Measurements from ENCODE around the gene NCKAP5. TPM values are rescaled to one million over a fixed set of nuclear protein-coding genes. Genes with fewer than 3 reads are reported as not detected.

Gene NCKAP5
- total RNA-seq, 1 donor from 2014 or later, result 0.59 TPM

GRCh38 chr2:133012847-133013734 is 555.2 kb downstream of the NCKAP5 start:
- DNase-seq (ENCODE audit: low read depth, low spot score), result no peak

GRCh38 chr2:133004623-133005022 is 563.6 kb downstream of the NCKAP5 start:
- no peak for DNase-seq (ENCODE audit: low read depth, low spot score)

GRCh38 chr2:132999421-132999820 is 568.8 kb downstream of the NCKAP5 start:
- no peak for DNase-seq (ENCODE audit: low read depth, low spot score)

- DNase-seq (ENCODE audit: low read depth, low spot score), result no peak
Measured at GRCh38 chr2:132998221-132998620, 570.0 kb downstream of the NCKAP5 start.

GRCh38 chr2:132991471-132992045 is 576.7 kb downstream of the NCKAP5 start:
- DNase-seq (ENCODE audit: low read depth, low spot score), result no peak

- DNase-seq (ENCODE audit: low read depth, low spot score), result no peak
Measured at GRCh38 chr2:132984731-132985130, 583.5 kb downstream of the NCKAP5 start.

GRCh38 chr2:132980304-132980703 is 588.0 kb downstream of the NCKAP5 start:
- no peak for DNase-seq (ENCODE audit: low read depth, low spot score)

- DNase-seq (ENCODE audit: low read depth, low spot score), result no peak
Measured at GRCh38 chr2:132979339-132980093, 588.7 kb downstream of the NCKAP5 start.

GRCh38 chr2:132978840-132979239 is 589.4 kb downstream of the NCKAP5 start:
- no peak for DNase-seq (ENCODE audit: low read depth, low spot score)

GRCh38 chr2:132977812-132978529 is 590.3 kb downstream of the NCKAP5 start:
- no peak for DNase-seq (ENCODE audit: low read depth, low spot score)

- no peak for DNase-seq (ENCODE audit: low read depth, low spot score)
Measured at GRCh38 chr2:132975193-132976105, 592.8 kb downstream of the NCKAP5 start.

- no peak for DNase-seq (ENCODE audit: low read depth, low spot score)
Measured at GRCh38 chr2:132974467-132975095, 593.7 kb downstream of the NCKAP5 start.

- no peak for DNase-seq (ENCODE audit: low read depth, low spot score)
Measured at GRCh38 chr2:132971310-132972061, 596.8 kb downstream of the NCKAP5 start.

GRCh38 chr2:132969371-132969985 is 598.8 kb downstream of the NCKAP5 start:
- no peak for DNase-seq (ENCODE audit: low read depth, low spot score)

GRCh38 chr2:132965460-132965859 is 602.8 kb downstream of the NCKAP5 start:
- DNase-seq (ENCODE audit: low read depth, low spot score), result no peak

GRCh38 chr2:132963161-132963560 is 605.1 kb downstream of the NCKAP5 start:
- DNase-seq (ENCODE audit: low read depth, low spot score), result no peak

- DNase-seq (ENCODE audit: low read depth, low spot score), result no peak
Measured at GRCh38 chr2:132958887-132959286, 609.4 kb downstream of the NCKAP5 start.

- no peak for DNase-seq (ENCODE audit: low read depth, low spot score)
Measured at GRCh38 chr2:132955871-132956615, 612.2 kb downstream of the NCKAP5 start.

Measured in pulmonary artery endothelial cell (primary cell).